H54 (cell line): ENCODE data around the gene ALG12.

Source experiments
- DNase-seq: peaks from one replicate; pipeline ENCODE4 v3.0.0; 2011; ENCODE audit warnings: low spot score, mixed read lengths; ENCODE audit not compliant: insufficient read length
- FAIRE-seq: peaks from 3 replicates; lab custom pipeline; 2011; peaks lifted over from hg19 to GRCh38; lab: Jason Lieb, UNC
- POLR2A ChIP-seq: IDR thresholded peaks from 2 replicates; pipeline ENCODE4 v1.6.1; 2011; ENCODE audit warnings: low read depth, mild to moderate bottlenecking, low read length

ALG12 gene

DNA sequence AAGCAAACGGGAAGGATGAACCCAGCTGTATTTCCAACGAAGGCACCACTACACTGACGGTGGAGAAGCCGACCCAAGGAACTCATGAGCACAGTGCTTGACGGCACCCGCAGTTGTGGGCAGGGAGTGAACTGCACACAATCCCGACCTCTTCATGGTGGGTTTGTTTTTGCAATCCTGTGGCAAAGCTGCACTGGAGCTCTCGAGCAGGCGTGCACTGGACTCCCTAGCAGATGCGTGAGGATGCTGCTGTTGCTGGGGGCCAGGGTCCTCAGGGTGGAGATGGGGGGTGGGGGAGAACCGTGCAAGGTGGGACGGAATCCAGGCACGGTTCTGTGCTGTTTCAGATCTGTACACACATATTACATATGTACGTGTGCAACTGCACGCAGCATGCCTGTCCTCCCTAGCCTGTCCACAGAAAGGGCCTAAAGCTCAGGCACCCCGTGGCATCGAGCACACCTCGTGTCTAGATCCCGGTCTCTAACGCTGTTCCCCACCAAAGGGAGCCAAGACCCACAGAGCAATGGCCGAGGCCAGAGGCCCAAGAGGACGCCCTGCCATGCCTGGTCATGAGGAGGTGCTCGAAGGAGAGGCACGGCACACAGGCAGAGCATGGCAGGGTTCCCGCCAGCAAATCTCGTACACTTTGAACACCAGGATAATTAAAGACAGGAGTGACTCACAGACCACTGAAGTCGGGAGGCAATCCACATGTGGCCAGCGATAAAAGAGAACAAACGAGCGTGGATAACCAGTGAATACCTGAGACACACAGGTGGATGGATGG, 17.6 kb downstream of the ALG12 start:
- TF ChIP-seq POLR2A: no peak
- no peak for FAIRE-seq
- DNase-seq: no peak

DNA sequence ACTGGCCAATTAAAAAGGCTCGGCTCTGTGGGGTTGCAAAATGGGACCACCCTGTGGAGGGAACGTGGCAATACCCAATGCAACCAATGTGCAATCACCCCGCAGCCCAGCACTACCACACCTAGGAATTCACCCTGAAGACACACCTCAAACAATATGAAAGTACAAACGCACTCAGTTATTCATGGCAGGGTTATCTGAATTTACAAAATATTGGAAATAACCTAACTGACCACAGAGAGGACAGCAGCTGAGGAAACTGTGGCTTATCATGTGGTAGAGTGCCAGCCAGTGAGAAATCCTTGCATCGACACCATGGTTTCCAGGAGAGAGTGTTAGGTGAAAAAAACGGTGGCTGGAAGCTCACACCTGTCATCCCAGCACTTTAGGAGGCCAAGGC, 18.7 kb downstream of the ALG12 start:
- no peak for DNase-seq
- FAIRE-seq: no peak
- TF ChIP-seq POLR2A: no peak

DNA sequence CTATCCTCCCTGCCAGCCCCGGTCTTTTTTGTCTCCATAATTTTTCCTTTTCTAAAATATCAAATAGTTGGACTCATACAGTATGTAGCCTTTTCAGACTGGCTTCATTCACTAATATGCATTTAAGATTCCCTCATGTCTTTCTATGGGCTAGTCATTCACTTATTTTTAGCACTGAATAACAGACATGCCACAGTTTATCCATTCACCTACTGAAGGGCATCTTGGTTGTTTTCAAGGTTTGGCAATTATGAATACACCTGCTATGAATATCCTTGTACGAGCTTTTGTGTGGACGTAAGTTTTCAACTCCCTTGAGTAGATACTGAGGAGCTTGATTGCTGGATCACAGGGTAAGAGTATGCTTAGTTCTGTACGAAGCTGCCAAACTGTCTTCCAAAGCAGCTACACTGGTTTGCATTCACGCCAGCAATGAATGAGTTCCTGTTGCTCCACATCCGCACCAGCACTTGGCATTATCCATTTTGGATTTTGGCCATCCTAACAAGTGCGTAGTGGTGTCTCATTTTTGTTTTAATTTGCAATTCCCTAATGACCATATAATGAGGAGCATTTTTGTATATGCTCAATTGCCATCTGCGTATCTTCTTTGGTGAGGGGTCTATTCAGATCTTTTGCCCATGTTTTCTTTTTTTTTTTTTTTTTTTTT, 21.1 kb downstream of the ALG12 start:
- FAIRE-seq: no peak
- TF ChIP-seq POLR2A: no peak
- DNase-seq: no peak

DNA sequence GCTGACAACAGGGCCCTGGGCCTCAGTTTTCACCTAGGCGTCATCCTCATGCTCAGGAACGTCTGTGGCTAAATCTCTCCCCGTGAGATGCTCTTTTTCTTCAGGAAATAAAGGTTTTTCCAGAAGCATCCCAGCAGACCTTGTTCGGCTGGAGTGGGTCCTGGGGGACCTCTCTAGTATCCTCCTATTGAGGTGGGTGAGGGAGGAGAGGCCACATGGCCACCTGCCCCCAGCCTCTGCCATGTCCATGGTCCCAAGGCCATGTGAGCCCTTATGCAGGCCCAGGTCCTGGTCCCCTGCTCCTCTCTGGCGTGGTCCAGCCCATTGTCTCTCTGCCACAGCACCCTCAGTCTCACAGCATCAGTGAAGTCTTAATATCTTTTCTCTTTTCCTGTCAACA, 22.0 kb downstream of the ALG12 start:
- TF ChIP-seq POLR2A: no peak
- FAIRE-seq (no peak), DNase-seq (no peak)

DNA sequence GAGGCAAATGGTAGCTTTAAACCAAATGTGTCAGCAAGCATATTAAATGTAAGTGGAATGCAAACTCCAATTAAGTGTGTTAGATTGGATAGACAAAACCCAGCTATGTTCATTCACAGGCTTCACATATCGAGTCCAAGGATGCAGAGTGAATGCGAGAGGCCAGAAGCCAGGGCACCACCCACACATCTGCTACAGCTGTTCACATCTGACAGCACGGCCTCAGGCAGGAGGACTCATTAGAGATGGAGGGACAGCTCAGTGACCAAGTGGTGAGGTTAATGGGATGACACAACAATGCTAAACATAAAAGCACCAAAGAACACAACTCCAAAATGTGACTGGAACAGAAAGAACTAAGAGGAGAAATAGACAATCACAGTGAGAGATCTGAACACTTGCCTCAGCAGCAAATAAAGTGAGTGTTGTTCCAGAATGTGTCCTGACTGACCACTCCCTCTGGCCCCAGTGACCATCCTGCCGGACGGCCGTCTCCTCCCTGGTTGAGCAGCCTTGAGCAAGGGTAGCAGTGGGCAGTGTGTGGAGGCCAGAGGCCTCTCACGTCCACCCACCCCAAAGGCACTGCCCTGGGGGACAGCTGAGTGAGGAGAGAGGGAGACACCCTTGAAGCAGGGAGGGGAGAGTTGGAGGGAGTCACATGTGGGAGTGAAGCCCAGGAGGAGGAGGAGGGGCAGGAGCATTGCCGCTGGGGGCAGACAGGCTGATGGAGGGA, 23.8 kb downstream of the ALG12 start:
- FAIRE-seq (no peak), DNase-seq (no peak)
- no peak for TF ChIP-seq POLR2A

DNA sequence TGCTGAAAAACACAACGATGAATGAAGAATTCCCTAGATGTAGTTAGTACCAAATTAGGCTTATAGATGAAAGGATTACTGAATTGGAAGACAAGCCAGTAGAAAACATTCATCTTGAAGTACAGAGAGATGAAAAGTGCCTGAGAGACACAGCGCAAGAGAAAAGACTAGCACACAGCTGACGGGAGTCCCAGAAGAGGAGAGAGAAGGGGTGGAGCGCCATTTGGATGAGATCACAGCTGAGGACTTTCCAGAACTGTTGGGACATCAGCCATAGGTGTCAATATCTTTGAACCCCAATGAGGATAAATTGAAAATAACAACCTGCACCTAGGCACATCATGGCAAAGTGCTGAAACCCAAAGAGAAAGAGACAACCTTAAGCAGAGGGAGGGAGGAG, 25.2 kb downstream of the ALG12 start:
- DNase-seq: no peak
- no peak for FAIRE-seq
- TF ChIP-seq POLR2A: no peak

DNA sequence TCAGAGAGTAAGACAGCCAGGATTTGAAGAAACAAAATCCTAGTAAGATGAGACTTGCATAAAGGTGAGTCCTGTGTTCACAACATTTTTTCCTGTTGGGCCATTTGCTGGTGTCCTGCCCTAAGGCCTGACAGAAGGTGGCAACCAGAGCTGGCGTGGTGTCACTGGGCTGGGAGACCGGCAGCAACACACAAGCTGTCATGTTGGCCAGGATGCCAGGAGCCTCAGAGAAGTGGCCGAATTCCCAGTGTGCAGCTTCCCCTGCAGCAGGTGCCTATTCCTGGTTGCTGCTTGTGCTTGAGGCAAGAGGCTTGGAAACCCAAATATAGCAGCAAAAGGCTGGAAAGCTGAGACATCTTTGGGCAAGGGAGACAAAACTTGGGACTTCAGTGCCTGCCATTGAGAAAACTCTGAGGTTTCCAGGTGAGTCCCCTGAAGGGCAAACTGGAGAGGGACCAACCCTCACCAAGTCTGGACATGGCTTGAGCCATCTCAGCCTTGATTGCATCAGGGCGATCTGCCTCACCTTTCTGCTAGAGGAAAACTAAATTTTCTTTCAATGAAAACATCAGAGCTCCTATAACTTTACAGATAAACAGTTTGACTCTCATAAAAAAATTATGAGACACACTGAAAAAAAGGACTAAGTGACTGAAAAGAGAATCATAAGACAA, 25.9 kb downstream of the ALG12 start:
- no peak for DNase-seq
- TF ChIP-seq POLR2A: no peak
- no peak for FAIRE-seq

DNA sequence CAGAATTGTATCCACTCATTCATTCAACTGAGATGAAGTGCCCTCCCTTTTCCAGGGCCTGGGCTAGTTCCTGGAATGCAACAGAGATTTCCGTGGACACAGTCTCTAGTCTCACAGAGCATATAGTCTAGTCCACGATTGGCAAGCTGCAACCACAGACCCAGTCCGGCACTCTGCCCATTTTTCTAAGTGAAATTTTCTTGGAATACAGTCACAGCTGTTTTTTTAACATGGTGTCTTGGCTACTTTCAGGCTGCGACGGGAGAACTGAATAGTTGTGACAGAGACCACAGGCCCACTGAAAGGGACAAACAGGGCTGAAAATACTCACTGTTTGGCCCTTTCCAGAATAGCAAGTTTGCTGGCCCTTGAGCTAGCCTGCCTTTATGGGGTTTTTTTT, 29.2 kb downstream of the ALG12 start:
- DNase-seq (no peak), FAIRE-seq (no peak)
- no peak for TF ChIP-seq POLR2A

DNA sequence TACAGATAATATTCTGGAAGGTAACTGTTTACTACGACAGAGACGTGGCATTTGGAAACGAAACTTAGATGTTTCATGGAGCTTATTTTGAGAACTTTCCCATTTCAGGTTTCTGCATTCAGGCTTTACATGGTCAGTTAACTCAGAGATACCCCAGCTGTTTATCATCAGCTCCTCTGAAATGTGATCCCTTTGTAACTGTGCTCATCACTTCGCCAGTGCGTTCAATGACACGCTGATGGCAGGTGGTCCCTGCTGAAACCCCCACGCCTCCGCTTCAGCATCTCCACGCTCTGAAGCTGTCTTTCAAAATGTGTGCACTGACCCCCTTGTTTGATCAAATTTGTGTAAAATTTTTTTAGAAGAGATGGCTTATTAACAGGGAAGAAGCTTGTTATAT, 30.5 kb downstream of the ALG12 start:
- TF ChIP-seq POLR2A: no peak
- FAIRE-seq (no peak), DNase-seq (no peak)

DNA sequence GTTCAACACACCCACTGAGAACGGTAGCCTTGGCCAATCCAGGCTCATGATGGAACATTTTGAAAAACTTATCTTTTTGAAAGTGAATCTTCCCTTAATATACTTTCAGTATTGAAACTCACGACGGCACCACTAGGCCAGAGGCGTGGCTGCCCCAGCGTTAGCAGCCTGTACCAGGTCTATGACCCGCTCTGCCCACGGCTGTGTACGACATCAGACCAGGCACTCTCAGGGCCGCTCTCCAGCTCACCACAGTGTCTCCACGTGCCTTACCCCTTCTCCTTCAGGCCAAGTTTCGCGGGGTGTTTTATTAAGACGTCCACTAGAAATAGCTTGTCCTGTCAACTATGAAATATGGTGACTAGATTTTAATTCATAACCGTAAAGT, 31.2 kb downstream of the ALG12 start:
- TF ChIP-seq POLR2A: no peak
- DNase-seq (no peak), FAIRE-seq (no peak)

DNA sequence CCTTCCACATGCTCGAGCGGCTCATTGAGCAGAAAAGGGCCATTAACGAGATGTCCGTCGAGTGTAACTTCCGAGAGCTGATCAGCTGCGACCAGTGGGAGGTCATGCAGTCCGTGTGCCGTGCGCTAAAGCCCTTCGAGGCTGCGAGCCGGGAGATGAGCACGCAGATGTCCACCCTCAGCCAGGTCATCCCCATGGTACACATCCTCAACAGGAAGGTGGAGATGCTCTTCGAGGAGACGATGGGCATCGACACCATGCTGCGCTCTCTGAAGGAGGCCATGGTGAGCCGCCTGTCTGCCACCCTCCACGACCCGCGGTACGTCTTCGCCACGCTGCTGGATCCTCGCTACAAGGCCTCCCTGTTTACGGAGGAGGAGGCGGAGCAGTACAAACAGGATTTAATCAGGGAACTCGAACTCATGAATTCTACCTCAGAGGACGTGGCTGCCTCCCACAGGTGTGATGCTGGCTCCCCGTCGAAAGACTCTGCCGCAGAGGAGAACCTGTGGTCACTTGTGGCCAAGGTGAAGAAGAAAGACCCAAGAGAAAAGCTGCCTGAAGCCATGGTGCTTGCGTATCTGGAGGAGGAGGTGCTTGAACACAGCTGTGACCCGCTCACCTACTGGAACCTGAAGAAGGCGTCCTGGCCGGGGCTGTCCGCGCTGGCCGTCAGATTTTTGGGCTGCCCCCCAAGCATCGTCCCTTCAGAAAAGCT, 31.7 kb downstream of the ALG12 start:
- FAIRE-seq (no peak), DNase-seq (no peak)
- TF ChIP-seq POLR2A: no peak

DNA sequence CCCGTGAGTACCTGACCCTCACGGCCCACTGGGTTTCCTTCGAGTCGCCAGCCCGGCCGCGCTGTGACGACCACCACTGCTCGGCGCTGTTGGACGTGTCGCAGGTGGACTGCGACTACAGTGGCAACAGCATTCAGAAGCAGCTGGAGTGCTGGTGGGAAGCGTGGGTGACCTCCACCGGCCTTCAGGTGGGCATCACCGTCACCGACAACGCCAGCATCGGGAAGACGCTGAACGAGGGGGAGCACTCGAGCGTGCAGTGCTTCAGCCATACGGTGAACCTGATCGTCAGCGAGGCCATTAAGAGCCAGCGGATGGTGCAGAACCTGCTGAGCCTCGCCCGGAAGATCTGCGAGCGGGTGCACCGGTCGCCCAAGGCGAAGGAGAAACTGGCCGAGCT, 32.4 kb downstream of the ALG12 start:
- DNase-seq: no peak
- TF ChIP-seq POLR2A: no peak

DNA sequence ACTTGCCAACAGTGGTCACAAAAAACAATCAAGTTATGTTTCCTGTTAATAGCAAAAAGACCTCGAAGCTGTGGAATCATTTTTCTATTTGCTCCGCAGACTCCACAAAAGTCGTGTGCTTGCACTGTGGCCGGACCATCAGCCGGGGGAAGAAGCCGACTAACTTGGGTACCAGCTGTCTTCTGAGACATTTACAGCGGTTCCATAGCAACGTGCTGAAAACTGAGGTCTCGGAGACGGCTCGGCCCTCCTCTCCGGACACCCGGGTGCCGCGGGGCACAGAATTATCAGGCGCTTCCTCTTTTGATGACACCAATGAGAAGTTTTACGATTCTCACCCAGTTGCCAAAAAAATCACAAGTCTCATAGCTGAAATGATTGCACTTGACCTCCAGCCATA, 33.0 kb downstream of the ALG12 start:
- FAIRE-seq (no peak), DNase-seq (no peak)
- TF ChIP-seq POLR2A: no peak

More for the DNA sequence above, 32.4 kb downstream of the ALG12 start:
- no peak for FAIRE-seq
